NCI-H2227 (cell line): ENCODE results near the gene HSPB9.

Source experiments
- DNase-seq: peaks from one replicate; lab custom pipeline; 2025; ENCODE audit not compliant: unreplicated experiment; lab: John Stamatoyannopoulos, UW

Gene HSPB9

GRCh38 chr17:42098730-42099399 lies 23.7 kb upstream of the HSPB9 start:
- DNase-seq, result no peak

DNA sequence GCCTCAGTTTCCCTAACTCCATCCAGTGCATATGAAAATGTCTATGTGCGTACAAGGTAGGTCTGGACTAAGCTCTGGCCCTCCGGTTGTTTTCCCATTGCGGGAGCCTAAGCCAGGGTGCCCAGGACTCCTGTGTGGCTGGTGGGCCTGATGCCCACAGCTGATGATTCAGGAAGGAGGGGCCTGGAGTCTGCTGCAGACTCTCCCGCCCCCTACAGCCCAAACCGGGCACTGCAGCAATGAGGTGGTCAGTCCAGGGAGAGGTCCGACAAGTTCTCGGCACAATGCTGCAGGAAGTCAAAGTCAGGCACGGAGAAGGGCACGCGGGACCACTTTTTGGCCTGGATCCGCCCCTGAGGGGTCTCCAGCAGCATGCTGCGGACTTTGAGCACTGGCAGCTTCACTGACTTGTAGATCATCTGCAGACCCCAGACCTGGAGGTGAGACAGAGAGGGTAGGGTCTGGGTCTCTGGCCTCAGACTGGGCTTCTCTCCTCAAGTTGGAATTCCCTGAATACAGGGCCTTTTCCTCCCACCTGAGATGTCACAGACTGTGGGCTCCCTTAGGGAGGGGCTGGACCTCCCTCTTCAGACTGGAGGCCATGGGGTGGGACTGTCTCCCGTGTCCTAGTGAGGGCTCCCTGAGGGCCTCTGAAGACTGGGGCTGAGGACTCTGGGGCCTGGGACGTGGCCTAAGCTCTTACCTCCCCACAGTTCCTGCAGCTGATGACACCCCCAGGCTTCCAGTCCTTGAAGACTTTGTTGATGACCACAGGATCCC lies 20.9 kb upstream of the HSPB9 start:
- DNase-seq, result peak; percentile 58

GRCh38 chr17:42103221-42103954 lies 19.2 kb upstream of the HSPB9 start:
- no peak for DNase-seq

DNA sequence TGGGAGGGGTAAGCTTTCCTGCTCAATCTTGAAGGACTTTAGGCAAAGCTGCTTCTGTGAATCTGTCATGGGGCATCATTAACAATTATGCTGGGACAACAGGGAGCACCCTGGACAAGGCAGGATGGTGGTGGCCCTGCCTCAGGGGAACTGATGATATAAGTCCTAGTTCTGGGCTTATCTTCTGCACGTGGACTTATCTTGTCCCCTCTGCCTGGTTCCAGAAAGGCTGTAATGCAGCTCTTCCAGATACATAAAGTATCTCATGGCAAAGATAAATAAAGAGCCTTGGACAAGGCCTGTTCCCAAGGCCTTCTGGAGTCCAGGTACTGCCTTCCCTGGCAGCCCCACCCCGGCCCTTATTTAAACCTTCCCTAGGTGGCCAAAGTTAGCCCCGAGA lies 18.3 kb upstream of the HSPB9 start:
- no peak for DNase-seq

DNA sequence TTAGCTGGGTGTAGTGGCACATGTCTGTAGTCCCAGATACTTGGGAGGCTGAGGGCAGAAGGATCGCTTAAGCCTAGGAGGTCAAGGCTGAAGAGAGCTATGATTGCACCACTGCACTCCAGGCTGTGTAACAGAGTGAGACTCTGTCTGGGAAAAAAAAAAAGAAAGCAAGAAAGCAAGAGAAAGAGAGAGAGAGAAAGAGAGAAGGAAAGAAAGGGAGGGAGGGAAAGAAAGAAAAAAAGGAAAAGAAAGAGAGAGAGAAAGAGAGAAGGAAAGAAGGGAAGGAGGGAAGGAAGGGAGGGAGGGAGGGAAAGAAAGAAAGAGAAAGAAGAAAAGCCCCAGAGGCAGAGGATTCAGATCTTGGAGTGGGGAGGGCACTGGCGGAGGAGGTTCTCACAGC lies 16.6 kb upstream of the HSPB9 start:
- no peak for DNase-seq

DNA sequence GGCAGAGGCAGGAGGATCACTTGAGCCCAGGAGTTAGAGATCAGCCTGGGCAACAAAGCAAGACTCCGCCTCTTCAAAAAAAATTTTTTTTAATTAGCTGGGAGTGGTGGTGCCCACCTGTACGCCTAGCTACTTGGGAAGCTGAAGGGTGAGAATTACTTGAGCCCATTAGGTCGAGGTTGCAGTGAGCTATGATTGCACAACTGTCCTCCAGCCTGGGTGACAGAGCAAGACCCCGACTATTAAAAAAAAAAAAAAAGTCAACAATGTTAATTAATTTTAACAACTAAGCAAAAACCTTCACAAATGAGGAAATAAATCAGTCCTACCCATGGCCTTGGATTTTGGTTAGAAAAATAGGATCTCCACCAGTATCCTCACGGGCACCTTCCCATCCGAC lies 15.5 kb upstream of the HSPB9 start:
- DNase-seq, result no peak

GRCh38 chr17:42107597-42108576 lies 14.7 kb upstream of the HSPB9 start:
- peak; percentile 95 for DNase-seq

GRCh38 chr17:42109086-42109485 lies 13.5 kb upstream of the HSPB9 start:
- no peak for DNase-seq

DNA sequence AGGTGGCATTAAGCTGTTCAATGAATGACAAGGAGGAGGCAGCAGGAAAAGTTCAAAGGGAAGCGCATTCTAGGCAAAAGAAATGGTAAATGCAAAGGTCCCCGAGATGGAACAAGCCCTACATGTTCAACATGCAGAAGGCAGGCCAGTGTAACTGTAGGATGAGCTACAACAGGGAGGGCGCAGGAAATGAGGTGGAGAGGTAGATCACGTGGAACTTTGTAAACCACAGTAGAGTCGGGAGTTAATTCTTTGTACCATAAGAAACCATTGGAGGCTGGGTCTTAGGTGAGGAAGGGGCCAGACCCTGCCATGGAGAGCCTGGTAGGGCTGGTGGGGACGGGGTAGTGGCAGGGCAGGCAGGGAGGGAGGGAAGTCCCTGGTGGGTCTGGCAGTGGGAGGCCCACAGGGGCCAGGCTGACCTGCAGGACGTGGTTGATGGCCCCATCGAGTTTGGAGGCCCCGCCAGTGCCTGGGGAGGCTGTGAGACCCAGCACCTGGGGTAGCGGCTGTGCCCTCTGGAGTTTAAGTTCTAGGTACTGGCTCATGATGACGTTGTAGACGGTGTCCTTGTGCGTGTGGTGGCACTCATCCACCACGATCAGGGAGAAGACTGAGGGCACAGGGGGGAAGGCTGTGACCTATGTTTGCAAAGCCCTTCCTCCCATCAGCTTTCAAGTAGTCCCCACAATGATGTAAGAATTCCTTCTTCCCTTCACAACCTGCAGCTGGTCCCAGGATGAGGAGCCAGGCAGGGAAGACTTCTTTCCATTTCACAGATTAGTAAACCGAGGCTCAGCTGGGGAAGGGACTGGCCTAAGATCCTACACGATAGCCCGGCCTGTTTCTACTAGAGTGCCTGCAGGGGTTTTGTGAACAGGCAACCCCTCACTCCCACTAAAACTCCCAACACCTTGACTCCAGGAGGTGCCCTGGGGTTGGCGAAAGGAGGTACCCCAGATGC lies 12.0 kb upstream of the HSPB9 start:
- DNase-seq, result no peak

GRCh38 chr17:42111265-42111636 lies 11.4 kb upstream of the HSPB9 start:
- DNase-seq, result no peak

- DNase-seq, result peak; percentile 64
Observed at GRCh38 chr17:42111871-42112551, 10.6 kb upstream of the HSPB9 start.

DNA sequence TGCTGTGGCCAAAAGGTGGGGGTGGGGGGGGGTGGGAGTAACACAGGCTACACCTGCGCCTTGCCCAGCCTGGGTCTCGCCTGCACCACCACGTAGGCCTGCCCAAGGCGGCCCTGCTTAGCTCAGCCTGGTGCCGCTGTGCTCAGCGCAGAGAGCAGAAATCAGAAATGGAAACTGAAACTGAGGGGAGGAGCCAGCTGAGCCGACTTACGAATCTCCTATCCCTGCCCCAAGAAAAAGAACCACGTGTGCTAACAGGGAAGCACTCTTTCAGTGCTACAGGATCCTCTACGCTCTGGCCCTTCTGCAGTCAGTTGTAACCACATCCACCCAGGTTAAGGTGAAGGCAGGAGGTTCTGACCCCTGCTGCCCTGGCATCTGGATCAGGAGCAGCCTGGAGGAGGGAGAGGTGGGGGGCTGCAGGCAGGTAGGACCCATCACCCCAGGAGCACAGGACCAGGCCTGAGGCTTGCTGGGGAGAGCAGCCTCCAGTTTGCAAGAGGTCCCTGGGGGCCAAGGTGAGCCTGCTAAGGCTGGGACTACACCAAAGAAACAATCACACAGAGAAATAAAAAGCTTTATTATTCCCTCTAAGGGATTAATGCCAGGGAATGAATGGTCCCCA lies 9.9 kb upstream of the HSPB9 start, which contains the start of gene DHX58:
TSS of gene DHX58 (minus strand) at position 163 of the 625 bp plus-strand sequence. CDS start 822 bp downstream, outside the sequence.
- DNase-seq, result peak; percentile 85

DNA sequence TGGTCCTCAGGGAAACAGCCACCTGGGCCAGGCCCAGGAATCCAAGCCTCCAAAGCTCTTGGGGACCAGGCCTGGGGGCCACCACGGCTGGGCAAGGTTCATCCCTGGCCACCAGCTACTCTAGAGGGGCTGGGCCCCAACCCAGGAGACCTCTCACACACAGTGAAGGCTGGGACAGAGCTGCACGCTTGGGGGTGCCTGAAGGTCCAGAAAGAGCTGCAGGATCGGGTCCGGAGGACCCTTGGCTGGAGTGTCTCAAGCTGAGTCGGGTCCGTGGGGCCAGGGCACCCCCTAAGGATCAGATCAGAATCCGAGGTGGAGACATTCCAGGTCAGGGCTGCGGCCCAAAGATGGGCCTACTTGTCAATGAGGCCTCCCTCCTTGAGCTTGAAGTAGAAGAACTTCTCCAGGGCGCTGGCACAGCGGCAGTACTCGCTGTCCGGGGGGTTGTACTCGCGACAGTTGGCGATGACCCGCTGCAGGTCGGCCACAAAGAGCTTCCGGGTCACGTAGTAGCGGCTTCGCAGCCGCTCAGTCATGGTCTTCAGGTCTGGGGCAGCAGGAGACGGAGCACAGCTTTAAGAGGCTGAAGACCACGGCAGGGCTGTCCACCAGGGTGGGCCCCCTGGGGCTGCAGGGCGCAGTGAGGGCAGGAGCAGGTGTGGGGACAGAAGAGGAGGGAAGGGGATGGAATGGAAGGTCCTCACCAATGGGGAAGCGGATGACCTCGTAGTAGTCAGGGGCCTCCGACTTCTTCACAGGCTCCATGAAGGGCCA lies 9.1 kb upstream of the HSPB9 start:
- no peak for DNase-seq

- no peak for DNase-seq
Observed at GRCh38 chr17:42114118-42114517, 8.5 kb upstream of the HSPB9 start.

GRCh38 chr17:42116705-42117396 lies 5.8 kb upstream of the HSPB9 start:
- DNase-seq, result peak; percentile 91

GRCh38 chr17:42117397-42118125 lies 5.0 kb upstream of the HSPB9 start:
- DNase-seq, result no peak

GRCh38 chr17:42118126-42118510 lies 4.5 kb upstream of the HSPB9 start:
- DNase-seq, result no peak
